Tibial artery (tissue), 4 donors: Measurements from ENCODE around the gene GPR42.
A peak's percentile ranks its signal among the peaks of the same experiment; 100 is the strongest.

Experiments used
- DNase-seq, 2 donors: peaks; one replicate each; pipeline ENCODE4 v3.0.0-alpha.2; 2019
- H3K27ac ChIP-seq, 2 donors: fragments of 200-600 bp; sonication (generic) in 1 of 2; 1 replicate in 1 of 2; 2 replicates in 1 of 2; pipeline ENCODE4 v1.5.1; 2018 to 2019; ENCODE audit warnings: mild to moderate bottlenecking in 1 of 2
- H3K27me3 ChIP-seq, 2 donors: fragments of 200-600 bp; sonication (generic) in 1 of 2; one replicate each; pipeline versions ENCODE4 v1.5.1 to v1.6.0; 2016 to 2019
- H3K36me3 ChIP-seq, 3 donors: fragments of 200-600 bp; sonication (generic) in 2 of 3; one replicate each; pipeline ENCODE4 v1.5.1; 2016 to 2019; ENCODE audit warnings: mild to moderate bottlenecking in 2 of 3
- H3K4me1 ChIP-seq, 4 donors: fragments of 200-600 bp; sonication (generic) in 2 of 4; 1 replicate in 3 of 4; 2 replicates in 1 of 4; pipeline ENCODE4 v1.5.1; 2016 to 2019
- H3K4me3 ChIP-seq, 2 donors: fragments of 200-600 bp; sonication (generic) in 1 of 2; 1 replicate in 1 of 2; 2 replicates in 1 of 2; pipeline ENCODE4 v1.5.1; 2018 to 2019; ENCODE audit warnings: mild to moderate bottlenecking in 2 of 2
- H3K9me3 ChIP-seq, 3 donors: fragments of 200-600 bp; sonication (generic) in 1 of 3; one replicate each; pipeline ENCODE4 v1.5.1; 2016 to 2019
- intact Hi-C: fragments of 100-400 bp; cut with DNase I; formaldehyde crosslinking; loops from one replicate; pipeline ENCODE4 v1.15.0; 2023; ENCODE audit warnings: low total_unique reads
- TF ChIP-seq, protein P1 (sequence below), 2 experiments: fragments of 200-600 bp in 1 of 2; fragments of 450-650 bp in 1 of 2; IDR thresholded peaks; one replicate each; pipeline ENCODE4 v1.5.1; 2017 to 2019; ENCODE audit warnings: antibody characterized with exemption in 2 of 2, mild to moderate bottlenecking in 1 of 2, moderate library complexity in 1 of 2

The GPR42 gene

DNA sequence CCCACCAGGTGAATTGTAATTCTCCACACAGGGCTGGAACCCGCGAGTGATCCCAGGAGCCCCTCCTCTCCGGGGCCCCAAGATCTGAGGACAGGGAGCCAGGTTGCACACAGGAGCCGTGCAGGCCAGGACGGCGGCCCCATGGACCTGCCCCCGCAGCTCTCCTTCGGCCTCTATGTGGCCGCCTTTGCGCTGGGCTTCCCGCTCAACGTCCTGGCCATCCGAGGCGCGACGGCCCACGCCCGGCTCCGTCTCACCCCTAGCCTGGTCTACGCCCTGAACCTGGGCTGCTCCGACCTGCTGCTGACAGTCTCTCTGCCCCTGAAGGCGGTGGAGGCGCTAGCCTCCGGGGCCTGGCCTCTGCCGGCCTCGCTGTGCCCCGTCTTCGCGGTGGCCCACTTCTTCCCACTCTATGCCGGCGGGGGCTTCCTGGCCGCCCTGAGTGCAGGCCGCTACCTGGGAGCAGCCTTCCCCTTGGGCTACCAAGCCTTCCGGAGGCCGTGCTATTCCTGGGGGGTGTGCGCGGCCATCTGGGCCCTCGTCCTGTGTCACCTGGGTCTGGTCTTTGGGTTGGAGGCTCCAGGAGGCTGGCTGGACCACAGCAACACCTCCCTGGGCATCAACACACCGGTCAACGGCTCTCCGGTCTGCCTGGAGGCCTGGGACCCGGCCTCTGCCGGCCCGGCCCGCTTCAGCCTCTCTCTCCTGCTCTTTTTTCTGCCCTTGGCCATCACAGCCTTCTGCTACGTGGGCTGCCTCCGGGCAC lies 19.3 kb upstream of the GPR42 start:
- Histone ChIP-seq H3K4me1 (no peaks in the 10 kb centered on the region), H3K4me3 (no peak overlapping the region), H3K27ac (no peak overlapping the region), H3K9me3 (no peaks in the 10 kb centered on the region), H3K27me3 (peaks cover 0 to 49% of the 10 kb centered on the region in 2 donors), H3K36me3 (no peaks in the 10 kb centered on the region)
- TF ChIP-seq, protein P1, sequence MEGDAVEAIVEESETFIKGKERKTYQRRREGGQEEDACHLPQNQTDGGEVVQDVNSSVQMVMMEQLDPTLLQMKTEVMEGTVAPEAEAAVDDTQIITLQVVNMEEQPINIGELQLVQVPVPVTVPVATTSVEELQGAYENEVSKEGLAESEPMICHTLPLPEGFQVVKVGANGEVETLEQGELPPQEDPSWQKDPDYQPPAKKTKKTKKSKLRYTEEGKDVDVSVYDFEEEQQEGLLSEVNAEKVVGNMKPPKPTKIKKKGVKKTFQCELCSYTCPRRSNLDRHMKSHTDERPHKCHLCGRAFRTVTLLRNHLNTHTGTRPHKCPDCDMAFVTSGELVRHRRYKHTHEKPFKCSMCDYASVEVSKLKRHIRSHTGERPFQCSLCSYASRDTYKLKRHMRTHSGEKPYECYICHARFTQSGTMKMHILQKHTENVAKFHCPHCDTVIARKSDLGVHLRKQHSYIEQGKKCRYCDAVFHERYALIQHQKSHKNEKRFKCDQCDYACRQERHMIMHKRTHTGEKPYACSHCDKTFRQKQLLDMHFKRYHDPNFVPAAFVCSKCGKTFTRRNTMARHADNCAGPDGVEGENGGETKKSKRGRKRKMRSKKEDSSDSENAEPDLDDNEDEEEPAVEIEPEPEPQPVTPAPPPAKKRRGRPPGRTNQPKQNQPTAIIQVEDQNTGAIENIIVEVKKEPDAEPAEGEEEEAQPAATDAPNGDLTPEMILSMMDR (IDR thresholded peaks at IDR 0.05): no peak
- no peak for DNase-seq
- intact Hi-C loops: no loop called here

DNA sequence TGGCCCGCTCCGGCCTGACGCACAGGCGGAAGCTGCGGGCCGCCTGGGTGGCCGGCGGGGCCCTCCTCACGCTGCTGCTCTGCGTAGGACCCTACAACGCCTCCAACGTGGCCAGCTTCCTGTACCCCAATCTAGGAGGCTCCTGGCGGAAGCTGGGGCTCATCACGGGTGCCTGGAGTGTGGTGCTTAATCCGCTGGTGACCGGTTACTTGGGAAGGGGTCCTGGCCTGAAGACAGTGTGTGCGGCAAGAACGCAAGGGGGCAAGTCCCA lies 18.8 kb upstream of the GPR42 start:
- H3K36me3 ChIP-seq: no peaks in the 10 kb centered on the region
- DNase-seq: no peak
- TF ChIP-seq, protein P1 (IDR thresholded peaks at IDR 0.05): no peak
- no peak overlapping the region for H3K27ac ChIP-seq
- no peak overlapping the region for H3K4me3 ChIP-seq
- intact Hi-C loops: no loop called here
- no peaks in the 10 kb centered on the region for H3K4me1 ChIP-seq
- peaks cover 0 to 49% of the 10 kb centered on the region in 2 donors for H3K27me3 ChIP-seq
- H3K9me3 ChIP-seq: no peaks in the 10 kb centered on the region

DNA sequence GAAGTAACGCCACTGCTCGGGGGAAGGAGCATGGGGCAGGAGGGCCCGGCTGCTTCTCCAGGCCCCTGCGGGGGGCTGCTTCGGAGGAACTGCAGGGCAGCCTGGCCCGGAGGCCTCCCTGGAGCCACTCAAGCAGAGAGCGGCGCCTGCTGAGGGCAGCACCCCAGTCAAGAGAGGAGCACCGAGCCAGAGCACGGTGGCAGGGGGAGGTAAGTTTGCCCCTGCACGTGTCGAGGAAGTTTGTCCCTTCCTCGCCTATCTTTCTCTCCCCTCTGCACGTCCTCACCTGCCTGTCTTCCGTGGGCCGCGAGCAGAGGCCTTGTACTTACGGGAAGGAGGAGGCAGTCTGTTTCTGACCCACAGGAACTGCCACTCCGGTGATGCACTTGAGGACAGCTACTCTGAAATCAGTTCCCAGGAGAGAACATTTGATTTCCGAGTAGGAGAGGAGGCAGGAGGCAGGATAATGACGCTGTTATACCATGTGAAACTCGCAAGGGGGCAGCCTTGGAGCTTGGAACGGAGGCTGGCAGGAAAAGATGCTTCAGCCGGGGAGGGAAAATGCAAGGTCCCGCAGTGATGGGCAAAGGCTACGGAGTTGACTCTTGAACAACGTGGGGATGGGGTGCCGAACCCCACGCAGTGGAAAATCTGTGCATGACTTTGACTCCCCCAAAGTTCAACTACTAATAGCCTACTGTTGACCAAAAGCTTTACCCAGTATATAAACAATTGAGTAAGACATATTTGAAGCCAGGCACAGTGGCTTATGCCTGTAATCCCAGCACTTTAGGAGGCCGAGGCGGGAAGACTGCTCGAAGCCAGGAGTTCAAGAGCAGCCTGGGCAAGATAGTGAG lies 18.2 kb upstream of the GPR42 start:
- TF ChIP-seq, protein P1 (IDR thresholded peaks at IDR 0.05): peak; percentile 31 to 36
- Histone ChIP-seq H3K4me3 (no peak overlapping the region), H3K36me3 (no peaks in the 10 kb centered on the region), H3K27ac (no peak overlapping the region), H3K27me3 (peaks cover 0 to 49% of the 10 kb centered on the region in 2 donors), H3K4me1 (no peaks in the 10 kb centered on the region), H3K9me3 (no peaks in the 10 kb centered on the region)
- peak; percentile 35 to 67 for DNase-seq
- intact Hi-C loops: no loop called here

DNA sequence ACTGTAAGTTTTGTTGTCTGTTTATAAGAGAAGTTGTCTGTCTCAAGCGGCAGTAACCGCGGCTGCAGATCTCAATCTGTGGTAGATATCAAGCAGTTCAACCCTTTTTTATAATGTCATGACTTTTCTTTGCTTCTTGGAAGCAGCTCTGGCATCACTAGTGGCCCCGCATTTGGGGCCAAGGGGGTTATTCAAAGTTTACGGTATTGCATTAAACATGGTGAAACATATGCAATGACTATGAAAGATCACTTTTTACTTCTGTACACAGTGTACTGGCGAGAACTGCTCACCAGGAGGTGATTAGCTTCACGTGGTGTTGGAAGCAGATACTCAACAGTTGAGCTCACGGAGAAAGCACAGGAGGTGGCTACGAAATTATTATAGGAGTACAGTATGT lies 17.2 kb upstream of the GPR42 start:
- H3K4me1 ChIP-seq: no peaks in the 10 kb centered on the region
- H3K27me3 ChIP-seq: peaks cover 0 to 51% of the 10 kb centered on the region in 2 donors
- TF ChIP-seq, protein P1 (IDR thresholded peaks at IDR 0.05): no peak
- H3K36me3 ChIP-seq: no peaks in the 10 kb centered on the region
- DNase-seq: peak in 1 of 2 donors; percentile 4
- intact Hi-C loops: no loop called here
- H3K27ac ChIP-seq: no peak overlapping the region
- H3K4me3 ChIP-seq: no peak overlapping the region
- no peaks in the 10 kb centered on the region for H3K9me3 ChIP-seq

DNA sequence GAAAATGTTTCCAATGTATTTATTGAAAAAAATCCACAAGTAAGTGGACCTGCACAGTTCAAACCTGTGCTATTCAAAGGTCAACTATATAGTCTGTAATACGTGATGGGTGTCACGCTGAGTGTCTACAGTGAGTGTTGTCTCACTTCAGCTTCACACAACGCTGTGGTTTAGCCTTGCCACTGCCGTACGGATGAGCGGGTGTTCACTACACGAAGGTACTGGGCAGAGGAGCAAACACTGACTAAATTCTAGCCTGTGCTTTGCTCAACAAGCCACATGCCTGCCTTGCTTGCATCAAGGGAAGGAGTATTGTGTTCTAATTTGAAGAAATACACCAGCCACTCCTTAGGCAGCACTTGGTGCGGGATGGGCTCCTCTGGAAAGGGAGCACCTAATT lies 16.0 kb upstream of the GPR42 start:
- TF ChIP-seq, protein P1 (IDR thresholded peaks at IDR 0.05): no peak
- intact Hi-C loops: no loop called here
- Histone ChIP-seq H3K36me3 (no peaks in the 10 kb centered on the region), H3K27me3 (peaks cover 0 to 44% of the 10 kb centered on the region in 2 donors), H3K27ac (no peak overlapping the region), H3K4me3 (no peak overlapping the region), H3K4me1 (no peaks in the 10 kb centered on the region), H3K9me3 (no peaks in the 10 kb centered on the region)
- DNase-seq: peak in 1 of 2 donors; percentile 2
